ENCODE measurements around the gene CD55. TPM values are rescaled to one million over a fixed set of nuclear protein-coding genes. Genes with fewer than 3 reads are reported as not detected.

The CD55 gene
- total and polyA plus RNA-seq, 2 experiments from 2014 or later: 16.7 to 18.5 TPM

GRCh38 chr1:207362962-207363860 is 41.7 kb downstream of the CD55 start:
- no peak for DNase-seq (ENCODE audit: low spot score)
- no peaks in the 10 kb centered on the region for H3K27me3 ChIP-seq (ENCODE audit: insufficient read depth)
- no peak overlapping the region for H3K4me2 ChIP-seq

More at GRCh38 chr1:207362962-207363860, 41.7 kb downstream of the CD55 start:
- TF ChIP-seq CTCF (conservative IDR thresholded peaks at IDR 0.05; ENCODE audit: low read depth in 2 of 2) (no peak), EZH2phosphoT487 (IDR thresholded peaks at IDR 0.05; ENCODE audit: unreplicated experiment) (no peak), NANOG (IDR thresholded peaks at IDR 0.05; ENCODE audit: borderline replicate concordance) (no peak), JUNB (IDR thresholded peaks at IDR 0.05; ENCODE audit: unreplicated experiment) (no peak), ZNF331 (CRISPR knock-in tag; IDR thresholded peaks at IDR 0.05; ENCODE audit: low read depth) (no peak), EZH2 (IDR thresholded peaks at IDR 0.05; ENCODE audit: low read depth, unreplicated experiment) (no peak), POLR2AphosphoS5 (IDR thresholded peaks at IDR 0.05; ENCODE audit: low read depth) (no peak), CREB1 (CRISPR knock-in tag; IDR thresholded peaks at IDR 0.05; ENCODE audit: low read depth) (no peak), STAT1 (IDR thresholded peaks at IDR 0.05; ENCODE audit: unreplicated experiment) (no peak), ZNF114 (CRISPR knock-in tag; IDR thresholded peaks at IDR 0.05) (no peak)
- TF ChIP-seq, protein P1, sequence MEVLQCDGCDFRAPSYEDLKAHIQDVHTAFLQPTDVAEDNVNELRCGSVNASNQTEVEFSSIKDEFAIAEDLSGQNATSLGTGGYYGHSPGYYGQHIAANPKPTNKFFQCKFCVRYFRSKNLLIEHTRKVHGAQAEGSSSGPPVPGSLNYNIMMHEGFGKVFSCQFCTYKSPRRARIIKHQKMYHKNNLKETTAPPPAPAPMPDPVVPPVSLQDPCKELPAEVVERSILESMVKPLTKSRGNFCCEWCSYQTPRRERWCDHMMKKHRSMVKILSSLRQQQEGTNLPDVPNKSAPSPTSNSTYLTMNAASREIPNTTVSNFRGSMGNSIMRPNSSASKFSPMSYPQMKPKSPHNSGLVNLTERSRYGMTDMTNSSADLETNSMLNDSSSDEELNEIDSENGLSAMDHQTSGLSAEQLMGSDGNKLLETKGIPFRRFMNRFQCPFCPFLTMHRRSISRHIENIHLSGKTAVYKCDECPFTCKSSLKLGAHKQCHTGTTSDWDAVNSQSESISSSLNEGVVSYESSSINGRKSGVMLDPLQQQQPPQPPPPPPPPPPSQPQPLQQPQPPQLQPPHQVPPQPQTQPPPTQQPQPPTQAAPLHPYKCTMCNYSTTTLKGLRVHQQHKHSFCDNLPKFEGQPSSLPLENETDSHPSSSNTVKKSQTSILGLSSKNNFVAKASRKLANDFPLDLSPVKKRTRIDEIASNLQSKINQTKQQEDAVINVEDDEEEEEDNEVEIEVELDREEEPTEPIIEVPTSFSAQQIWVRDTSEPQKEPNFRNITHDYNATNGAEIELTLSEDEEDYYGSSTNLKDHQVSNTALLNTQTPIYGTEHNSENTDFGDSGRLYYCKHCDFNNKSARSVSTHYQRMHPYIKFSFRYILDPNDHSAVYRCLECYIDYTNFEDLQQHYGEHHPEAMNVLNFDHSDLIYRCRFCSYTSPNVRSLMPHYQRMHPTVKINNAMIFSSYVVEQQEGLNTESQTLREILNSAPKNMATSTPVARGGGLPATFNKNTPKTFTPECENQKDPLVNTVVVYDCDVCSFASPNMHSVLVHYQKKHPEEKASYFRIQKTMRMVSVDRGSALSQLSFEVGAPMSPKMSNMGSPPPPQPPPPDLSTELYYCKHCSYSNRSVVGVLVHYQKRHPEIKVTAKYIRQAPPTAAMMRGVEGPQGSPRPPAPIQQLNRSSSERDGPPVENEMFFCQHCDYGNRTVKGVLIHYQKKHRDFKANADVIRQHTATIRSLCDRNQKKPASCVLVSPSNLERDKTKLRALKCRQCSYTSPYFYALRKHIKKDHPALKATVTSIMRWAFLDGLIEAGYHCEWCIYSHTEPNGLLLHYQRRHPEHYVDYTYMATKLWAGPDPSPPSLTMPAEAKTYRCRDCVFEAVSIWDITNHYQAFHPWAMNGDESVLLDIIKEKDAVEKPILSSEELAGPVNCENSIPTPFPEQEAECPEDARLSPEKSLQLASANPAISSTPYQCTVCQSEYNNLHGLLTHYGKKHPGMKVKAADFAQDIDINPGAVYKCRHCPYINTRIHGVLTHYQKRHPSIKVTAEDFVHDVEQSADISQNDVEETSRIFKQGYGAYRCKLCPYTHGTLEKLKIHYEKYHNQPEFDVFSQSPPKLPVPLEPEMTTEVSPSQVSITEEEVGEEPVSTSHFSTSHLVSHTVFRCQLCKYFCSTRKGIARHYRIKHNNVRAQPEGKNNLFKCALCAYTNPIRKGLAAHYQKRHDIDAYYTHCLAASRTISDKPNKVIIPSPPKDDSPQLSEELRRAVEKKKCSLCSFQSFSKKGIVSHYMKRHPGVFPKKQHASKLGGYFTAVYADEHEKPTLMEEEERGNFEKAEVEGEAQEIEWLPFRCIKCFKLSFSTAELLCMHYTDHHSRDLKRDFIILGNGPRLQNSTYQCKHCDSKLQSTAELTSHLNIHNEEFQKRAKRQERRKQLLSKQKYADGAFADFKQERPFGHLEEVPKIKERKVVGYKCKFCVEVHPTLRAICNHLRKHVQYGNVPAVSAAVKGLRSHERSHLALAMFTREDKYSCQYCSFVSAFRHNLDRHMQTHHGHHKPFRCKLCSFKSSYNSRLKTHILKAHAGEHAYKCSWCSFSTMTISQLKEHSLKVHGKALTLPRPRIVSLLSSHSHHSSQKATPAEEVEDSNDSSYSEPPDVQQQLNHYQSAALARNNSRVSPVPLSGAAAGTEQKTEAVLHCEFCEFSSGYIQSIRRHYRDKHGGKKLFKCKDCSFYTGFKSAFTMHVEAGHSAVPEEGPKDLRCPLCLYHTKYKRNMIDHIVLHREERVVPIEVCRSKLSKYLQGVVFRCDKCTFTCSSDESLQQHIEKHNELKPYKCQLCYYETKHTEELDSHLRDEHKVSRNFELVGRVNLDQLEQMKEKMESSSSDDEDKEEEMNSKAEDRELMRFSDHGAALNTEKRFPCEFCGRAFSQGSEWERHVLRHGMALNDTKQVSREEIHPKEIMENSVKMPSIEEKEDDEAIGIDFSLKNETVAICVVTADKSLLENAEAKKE (CRISPR knock-in tag; IDR thresholded peaks at IDR 0.05): no peak
- TF ChIP-seq, protein P2, sequence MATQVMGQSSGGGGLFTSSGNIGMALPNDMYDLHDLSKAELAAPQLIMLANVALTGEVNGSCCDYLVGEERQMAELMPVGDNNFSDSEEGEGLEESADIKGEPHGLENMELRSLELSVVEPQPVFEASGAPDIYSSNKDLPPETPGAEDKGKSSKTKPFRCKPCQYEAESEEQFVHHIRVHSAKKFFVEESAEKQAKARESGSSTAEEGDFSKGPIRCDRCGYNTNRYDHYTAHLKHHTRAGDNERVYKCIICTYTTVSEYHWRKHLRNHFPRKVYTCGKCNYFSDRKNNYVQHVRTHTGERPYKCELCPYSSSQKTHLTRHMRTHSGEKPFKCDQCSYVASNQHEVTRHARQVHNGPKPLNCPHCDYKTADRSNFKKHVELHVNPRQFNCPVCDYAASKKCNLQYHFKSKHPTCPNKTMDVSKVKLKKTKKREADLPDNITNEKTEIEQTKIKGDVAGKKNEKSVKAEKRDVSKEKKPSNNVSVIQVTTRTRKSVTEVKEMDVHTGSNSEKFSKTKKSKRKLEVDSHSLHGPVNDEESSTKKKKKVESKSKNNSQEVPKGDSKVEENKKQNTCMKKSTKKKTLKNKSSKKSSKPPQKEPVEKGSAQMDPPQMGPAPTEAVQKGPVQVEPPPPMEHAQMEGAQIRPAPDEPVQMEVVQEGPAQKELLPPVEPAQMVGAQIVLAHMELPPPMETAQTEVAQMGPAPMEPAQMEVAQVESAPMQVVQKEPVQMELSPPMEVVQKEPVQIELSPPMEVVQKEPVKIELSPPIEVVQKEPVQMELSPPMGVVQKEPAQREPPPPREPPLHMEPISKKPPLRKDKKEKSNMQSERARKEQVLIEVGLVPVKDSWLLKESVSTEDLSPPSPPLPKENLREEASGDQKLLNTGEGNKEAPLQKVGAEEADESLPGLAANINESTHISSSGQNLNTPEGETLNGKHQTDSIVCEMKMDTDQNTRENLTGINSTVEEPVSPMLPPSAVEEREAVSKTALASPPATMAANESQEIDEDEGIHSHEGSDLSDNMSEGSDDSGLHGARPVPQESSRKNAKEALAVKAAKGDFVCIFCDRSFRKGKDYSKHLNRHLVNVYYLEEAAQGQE (IDR thresholded peaks at IDR 0.05; ENCODE audit: unreplicated experiment): no peak
- TF ChIP-seq, protein P3, sequence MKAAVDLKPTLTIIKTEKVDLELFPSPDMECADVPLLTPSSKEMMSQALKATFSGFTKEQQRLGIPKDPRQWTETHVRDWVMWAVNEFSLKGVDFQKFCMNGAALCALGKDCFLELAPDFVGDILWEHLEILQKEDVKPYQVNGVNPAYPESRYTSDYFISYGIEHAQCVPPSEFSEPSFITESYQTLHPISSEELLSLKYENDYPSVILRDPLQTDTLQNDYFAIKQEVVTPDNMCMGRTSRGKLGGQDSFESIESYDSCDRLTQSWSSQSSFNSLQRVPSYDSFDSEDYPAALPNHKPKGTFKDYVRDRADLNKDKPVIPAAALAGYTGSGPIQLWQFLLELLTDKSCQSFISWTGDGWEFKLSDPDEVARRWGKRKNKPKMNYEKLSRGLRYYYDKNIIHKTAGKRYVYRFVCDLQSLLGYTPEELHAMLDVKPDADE (IDR thresholded peaks at IDR 0.05): no peak
- Mint-ChIP-seq H3K4me3 (no peak overlapping the region), H3K9me3 (no peaks in the 10 kb centered on the region), H3K4me1 (peaks cover 3% of the 10 kb centered on the region; the same call in 1 of the 3 replicates), H3K27me3 (ENCODE audit: insufficient read depth, low read depth, poor library complexity) (no peaks in the 10 kb centered on the region), H3K27ac (no peak overlapping the region), H3K36me3 (ENCODE audit: low read depth) (no peaks in the 10 kb centered on the region)
- Histone ChIP-seq H3K27ac (ENCODE audit: low read depth) (no peak overlapping the region), H3K4me3 (no peak overlapping the region), H3F3A (replicated peaks; ENCODE audit: low read depth) (no peaks in the 10 kb centered on the region), H3K36me3 (ENCODE audit: insufficient read depth) (no peaks in the 10 kb centered on the region), H3K4me1 (ENCODE audit: insufficient read depth) (peaks cover 5% of the 10 kb centered on the region; the same call in 1 of the 2 replicates), H4K20me1 (replicated peaks; ENCODE audit: insufficient read depth) (no peaks in the 10 kb centered on the region), H3K9me2 (ENCODE audit: insufficient read depth) (peaks cover 6% of the 10 kb centered on the region; the same call in 1 of the 2 replicates), H2AFZ (no peak overlapping the region), H3K79me2 (replicated peaks; ENCODE audit: insufficient read depth) (no peaks in the 10 kb centered on the region)
- no peak for ATAC-seq

Measured in GM23338 (cell line).